ENCODE measurements around the gene MYO7B.

Gene MYO7B

GRCh38 chr2:127546797-127547196, 11.3 kb downstream of the MYO7B start:
- H3K27ac ChIP-seq (ENCODE audit: low read depth, low read length, poor library complexity, severe bottlenecking), result no peak overlapping the region
- no peak for TF ChIP-seq CTCF (IDR thresholded peaks at IDR 0.05; ENCODE audit: low read length)
- no peak for TF ChIP-seq EZH2 (IDR thresholded peaks at IDR 0.05; ENCODE audit: borderline replicate concordance, low read length)
- H3F3A ChIP-seq (ENCODE audit: insufficient read depth, low read length), result no peaks in the 10 kb centered on the region
- H3K27me3 ChIP-seq (ENCODE audit: insufficient read depth, low read length), result no peaks in the 10 kb centered on the region; the same call in 1 of the 2 replicates
- no peaks in the 10 kb centered on the region for H3K36me3 ChIP-seq (ENCODE audit: insufficient read depth, low read length)
- no peak overlapping the region for H3K4me3 ChIP-seq (ENCODE audit: low read depth, low read length, poor library complexity, severe bottlenecking)
- no peaks in the 10 kb centered on the region for H4K20me1 ChIP-seq (ENCODE audit: insufficient read depth, low read length)
- no peaks in the 10 kb centered on the region for H3K79me2 ChIP-seq (ENCODE audit: insufficient read depth, low read length)
- no peaks in the 10 kb centered on the region for H3K9me2 ChIP-seq (ENCODE audit: low read depth, low read length)
- H3K4me2 ChIP-seq (ENCODE audit: low read length), result no peak overlapping the region
- H3K9me3 ChIP-seq (ENCODE audit: low read length), result no peaks in the 10 kb centered on the region
- H3K4me1 ChIP-seq (ENCODE audit: insufficient read depth, low read length, severe bottlenecking), result no peaks in the 10 kb centered on the region
- no peak overlapping the region for H3K9ac ChIP-seq (ENCODE audit: low read length)
- no peak overlapping the region for H2AFZ ChIP-seq (ENCODE audit: low read length)

- TF ChIP-seq CTCF (IDR thresholded peaks at IDR 0.05; ENCODE audit: low read length) (no peak), EZH2 (IDR thresholded peaks at IDR 0.05; ENCODE audit: borderline replicate concordance, low read length) (no peak)
- no peak overlapping the region for H3K27ac ChIP-seq (ENCODE audit: low read depth, low read length, poor library complexity, severe bottlenecking)
- no peak overlapping the region for H2AFZ ChIP-seq (ENCODE audit: low read length)
- H3K27me3 ChIP-seq (ENCODE audit: insufficient read depth, low read length), result no peaks in the 10 kb centered on the region
- H3K9ac ChIP-seq (ENCODE audit: low read length), result no peak overlapping the region
- H3F3A ChIP-seq (ENCODE audit: insufficient read depth, low read length), result no peaks in the 10 kb centered on the region
- no peaks in the 10 kb centered on the region for H3K4me1 ChIP-seq (ENCODE audit: insufficient read depth, low read length, severe bottlenecking)
- H4K20me1 ChIP-seq (ENCODE audit: insufficient read depth, low read length), result no peaks in the 10 kb centered on the region
- H3K4me3 ChIP-seq (ENCODE audit: low read depth, low read length, poor library complexity, severe bottlenecking), result no peak overlapping the region
- no peaks in the 10 kb centered on the region for H3K9me2 ChIP-seq (ENCODE audit: low read depth, low read length)
- H3K79me2 ChIP-seq (ENCODE audit: insufficient read depth, low read length), result no peaks in the 10 kb centered on the region
- H3K4me2 ChIP-seq (ENCODE audit: low read length), result no peak overlapping the region
- no peaks in the 10 kb centered on the region for H3K36me3 ChIP-seq (ENCODE audit: insufficient read depth, low read length)
- no peaks in the 10 kb centered on the region for H3K9me3 ChIP-seq (ENCODE audit: low read length)
These were observed 15.9 kb downstream of the MYO7B start for GRCh38 chr2:127551221-127551930.

GRCh38 chr2:127552336-127552735, 16.9 kb downstream of the MYO7B start:
- H3K27me3 ChIP-seq (ENCODE audit: insufficient read depth, low read length), result no peaks in the 10 kb centered on the region
- no peak for TF ChIP-seq CTCF (IDR thresholded peaks at IDR 0.05; ENCODE audit: low read length)
- no peak for TF ChIP-seq EZH2 (IDR thresholded peaks at IDR 0.05; ENCODE audit: borderline replicate concordance, low read length)
- H3K9me3 ChIP-seq (ENCODE audit: low read length), result no peaks in the 10 kb centered on the region
- no peak overlapping the region for H3K27ac ChIP-seq (ENCODE audit: low read depth, low read length, poor library complexity, severe bottlenecking)
- H3K9ac ChIP-seq (ENCODE audit: low read length), result no peak overlapping the region
- no peaks in the 10 kb centered on the region for H3K79me2 ChIP-seq (ENCODE audit: insufficient read depth, low read length)
- H3K4me3 ChIP-seq (ENCODE audit: low read depth, low read length, poor library complexity, severe bottlenecking), result no peak overlapping the region
- H3K4me1 ChIP-seq (ENCODE audit: insufficient read depth, low read length, severe bottlenecking), result no peaks in the 10 kb centered on the region
- no peaks in the 10 kb centered on the region for H3F3A ChIP-seq (ENCODE audit: insufficient read depth, low read length)
- H3K36me3 ChIP-seq (ENCODE audit: insufficient read depth, low read length), result no peaks in the 10 kb centered on the region
- H2AFZ ChIP-seq (ENCODE audit: low read length), result no peak overlapping the region
- H4K20me1 ChIP-seq (ENCODE audit: insufficient read depth, low read length), result no peaks in the 10 kb centered on the region
- no peaks in the 10 kb centered on the region for H3K9me2 ChIP-seq (ENCODE audit: low read depth, low read length)
- no peak overlapping the region for H3K4me2 ChIP-seq (ENCODE audit: low read length)

Measured in OCI-LY1 (cell line).